Loucy (cell line): ENCODE measurements around the gene USB1.

Experiments used
- H2AFZ ChIP-seq: fragments of 200-600 bp; sonication (generic); 2 replicates; pipeline ENCODE4 v1.6.0; 2016; ENCODE audit warnings: antibody characterized with exemption, mild to moderate bottlenecking, low read length, moderate library complexity
- H3F3A ChIP-seq: fragments of 200-600 bp; 2 replicates; pipeline ENCODE4 v1.6.0; 2016; ENCODE audit warnings: antibody characterized with exemption, low read depth, mild to moderate bottlenecking
- H3K27me3 ChIP-seq: fragments of 200-600 bp; sonication (generic); 2 replicates; pipeline ENCODE4 v1.6.1; 2014; ENCODE audit warnings: low read length, mild to moderate bottlenecking; ENCODE audit not compliant: insufficient read depth, poor library complexity, severe bottlenecking
- H3K36me3 ChIP-seq: fragments of 200-600 bp; sonication (generic); 2 replicates; pipeline ENCODE4 v1.6.1; 2016; ENCODE audit warnings: low read length; ENCODE audit not compliant: insufficient read depth
- H3K4me1 ChIP-seq: fragments of 200-600 bp; sonication (generic); 2 replicates; pipeline ENCODE4 v1.5.1; 2014; ENCODE audit warnings: low read length, mild to moderate bottlenecking; ENCODE audit not compliant: insufficient read depth, poor library complexity, severe bottlenecking
- H3K4me2 ChIP-seq: fragments of 200-600 bp; sonication (generic); 2 replicates; pipeline ENCODE4 v1.6.0; 2014; ENCODE audit warnings: antibody characterized with exemption, low read length, low read depth, mild to moderate bottlenecking; ENCODE audit not compliant: poor library complexity, severe bottlenecking
- H3K4me3 ChIP-seq: fragments of 200-600 bp; sonication (generic); 2 replicates; pipeline ENCODE4 v1.5.1; 2014; ENCODE audit warnings: low read length, mild to moderate bottlenecking, mixed read lengths; ENCODE audit not compliant: poor library complexity, severe bottlenecking
- H3K79me2 ChIP-seq: fragments of 200-600 bp; sonication (generic); 2 replicates; pipeline ENCODE4 v1.6.1; 2014; ENCODE audit warnings: low read length; ENCODE audit not compliant: insufficient read depth
- H3K9ac ChIP-seq: fragments of 200-600 bp; sonication (generic); 2 replicates; pipeline ENCODE4 v1.6.0; 2014; ENCODE audit warnings: mild to moderate bottlenecking, low read depth, low read length, moderate library complexity; ENCODE audit not compliant: poor library complexity, severe bottlenecking
- H3K9me2 ChIP-seq: fragments of 200-600 bp; sonication (generic); replicated peaks from 2 replicates; pipeline ENCODE4 v1.6.1; 2016; ENCODE audit warnings: low read depth, low read length, mixed read lengths
- H3K9me3 ChIP-seq: fragments of 200-600 bp; sonication (generic); 2 replicates; pipeline ENCODE4 v1.6.1; 2014; ENCODE audit warnings: mild to moderate bottlenecking, antibody characterized with exemption, low read length, low read depth; ENCODE audit not compliant: insufficient read depth
- H4K20me1 ChIP-seq: fragments of 200-600 bp; sonication (generic); 2 replicates; pipeline ENCODE4 v1.6.0; 2014; ENCODE audit warnings: antibody characterized with exemption, low read length, mild to moderate bottlenecking; ENCODE audit not compliant: insufficient read depth, poor library complexity, severe bottlenecking
- CTCF ChIP-seq: fragments of 200-600 bp; sonication (generic); conservative IDR thresholded peaks from 2 replicates; pipeline ENCODE4 v1.5.1; 2014; ENCODE audit warnings: mild to moderate bottlenecking, antibody characterized with exemption, low read length
- EZH2phosphoT487 ChIP-seq: fragments of 200-600 bp; IDR thresholded peaks from 2 replicates; pipeline ENCODE4 v1.6.1; 2018; ENCODE audit warnings: antibody characterized with exemption, mild to moderate bottlenecking, moderate library complexity, borderline replicate concordance

USB1 gene

GRCh38 chr16:58057784-58058183 is 56.6 kb downstream of the USB1 start:
- no peaks in the 10 kb centered on the region for H3K4me1 ChIP-seq
- no peak overlapping the region for H2AFZ ChIP-seq
- H3K79me2 ChIP-seq: no peaks in the 10 kb centered on the region
- H3F3A ChIP-seq: no peaks in the 10 kb centered on the region
- H3K9ac ChIP-seq: no peak overlapping the region
- no peaks in the 10 kb centered on the region for H3K9me2 ChIP-seq
- H3K36me3 ChIP-seq: no peaks in the 10 kb centered on the region
- no peaks in the 10 kb centered on the region for H4K20me1 ChIP-seq
- no peak overlapping the region for H3K4me2 ChIP-seq
- no peak overlapping the region for H3K4me3 ChIP-seq
- no peak for TF ChIP-seq EZH2phosphoT487
- TF ChIP-seq CTCF: no peak
- no peaks in the 10 kb centered on the region for H3K9me3 ChIP-seq
- no peaks in the 10 kb centered on the region for H3K27me3 ChIP-seq

GRCh38 chr16:58062821-58063220 is 61.6 kb downstream of the USB1 start:
- H3K4me2 ChIP-seq: no peak overlapping the region
- H2AFZ ChIP-seq: no peak overlapping the region
- H3K9me3 ChIP-seq: no peaks in the 10 kb centered on the region
- no peaks in the 10 kb centered on the region for H3F3A ChIP-seq
- no peaks in the 10 kb centered on the region for H3K27me3 ChIP-seq
- H3K36me3 ChIP-seq: no peaks in the 10 kb centered on the region
- H3K79me2 ChIP-seq: no peaks in the 10 kb centered on the region
- TF ChIP-seq EZH2phosphoT487 (no peak), CTCF (no peak)
- H3K4me1 ChIP-seq: no peaks in the 10 kb centered on the region
- H3K9me2 ChIP-seq: no peaks in the 10 kb centered on the region
- H3K9ac ChIP-seq: no peak overlapping the region
- no peak overlapping the region for H3K4me3 ChIP-seq
- no peaks in the 10 kb centered on the region for H4K20me1 ChIP-seq

GRCh38 chr16:58063377-58064076 is 62.3 kb downstream of the USB1 start:
- Histone ChIP-seq H3K4me2 (no peak overlapping the region), H2AFZ (no peak overlapping the region), H3K27me3 (no peaks in the 10 kb centered on the region), H3K9me3 (no peaks in the 10 kb centered on the region), H3K4me3 (no peak overlapping the region), H3K9me2 (no peaks in the 10 kb centered on the region), H3K4me1 (no peaks in the 10 kb centered on the region), H4K20me1 (no peaks in the 10 kb centered on the region), H3K79me2 (no peaks in the 10 kb centered on the region), H3K9ac (no peak overlapping the region), H3F3A (no peaks in the 10 kb centered on the region), H3K36me3 (no peaks in the 10 kb centered on the region)
- TF ChIP-seq EZH2phosphoT487 (no peak), CTCF (no peak)
